Measurements from ENCODE around the gene RAPSN.

RAPSN gene

DNA sequence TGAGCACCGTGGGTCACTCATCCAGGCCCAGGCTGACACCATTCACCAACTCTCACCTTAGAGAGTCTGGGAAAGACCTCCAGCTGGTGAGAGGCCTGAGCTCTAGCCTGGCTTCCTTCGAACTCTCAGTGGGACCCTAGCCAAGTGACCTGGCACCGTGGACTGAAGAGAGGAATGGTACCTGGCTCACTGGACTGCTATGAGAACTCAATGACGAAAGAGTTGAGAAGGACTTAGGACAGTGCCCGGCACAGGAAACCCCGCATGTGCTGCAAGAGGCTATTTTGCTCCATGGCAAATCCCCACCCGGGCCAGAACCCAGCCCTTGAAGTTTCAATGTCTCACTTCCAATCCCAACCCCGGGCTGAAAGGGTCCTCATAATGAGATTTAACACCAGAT, 605 bp upstream of the RAPSN start:
- Histone ChIP-seq H3K9me3 (replicated peaks in 1 of 2; ENCODE audit: control insufficient read depth in 2 of 2, insufficient read depth in 1 of 2, low read depth in 1 of 2, low read length in 2 of 2) (no peaks in the 10 kb centered on the region), H2BK12ac (ENCODE audit: low read length) (no peak overlapping the region), H2BK5ac (ENCODE audit: low read length) (peak overlapping the region; percentile 11), H3K79me1 (ENCODE audit: low read depth, low read length) (no peaks in the 10 kb centered on the region), H3K4ac (ENCODE audit: low read length) (no peak overlapping the region), H4K91ac (ENCODE audit: low read depth, low read length, poor library complexity) (no peak overlapping the region), H2BK120ac (ENCODE audit: low read depth, low read length) (no peak overlapping the region), H4K8ac (ENCODE audit: low read depth, low read length) (no peak overlapping the region), H3K27me3 (ENCODE audit: control insufficient read depth in 3 of 3, insufficient read depth in 3 of 3, low read depth in 1 of 3, low read length in 3 of 3) (no peaks in the 10 kb centered on the region), H2BK15ac (ENCODE audit: low read length) (no peak overlapping the region), H3K23ac (ENCODE audit: low read depth, low read length, poor library complexity) (no peak overlapping the region), H2AFZ (ENCODE audit: low read length) (no peak overlapping the region), H3K4me3 (ENCODE audit: low read length in 2 of 2) (no peak overlapping the region), H2AK5ac (ENCODE audit: low read depth, low read length) (no peak overlapping the region), H3K9ac (ENCODE audit: low read depth, low read length, poor library complexity) (no peak overlapping the region), H3K14ac (ENCODE audit: low read length) (no peak overlapping the region), H3K4me1 (ENCODE audit: control insufficient read depth in 2 of 2, insufficient read depth in 1 of 2, low read depth in 1 of 2, low read length in 2 of 2) (no peaks in the 10 kb centered on the region), H3K27ac (replicated peaks; ENCODE audit: low read length) (no peak overlapping the region), H3K18ac (ENCODE audit: low read length) (no peak overlapping the region), H3K36me3 (replicated peaks in 1 of 2; ENCODE audit: control insufficient read depth in 2 of 2, insufficient read depth in 2 of 2, low read length in 2 of 2) (no peaks in the 10 kb centered on the region), H3K4me2 (ENCODE audit: insufficient read depth, low read length, poor library complexity, severe bottlenecking) (no peak overlapping the region)
- WGBS, 2 donors (ENCODE audit: extremely low coverage in 2 of 2, insufficient read length in 2 of 2, insufficient replicate concordance in 1 of 2): no CpG with 5 or more reads among the region's 8 CpGs
- DNase-seq (ENCODE audit: low spot score): no peak

DNA sequence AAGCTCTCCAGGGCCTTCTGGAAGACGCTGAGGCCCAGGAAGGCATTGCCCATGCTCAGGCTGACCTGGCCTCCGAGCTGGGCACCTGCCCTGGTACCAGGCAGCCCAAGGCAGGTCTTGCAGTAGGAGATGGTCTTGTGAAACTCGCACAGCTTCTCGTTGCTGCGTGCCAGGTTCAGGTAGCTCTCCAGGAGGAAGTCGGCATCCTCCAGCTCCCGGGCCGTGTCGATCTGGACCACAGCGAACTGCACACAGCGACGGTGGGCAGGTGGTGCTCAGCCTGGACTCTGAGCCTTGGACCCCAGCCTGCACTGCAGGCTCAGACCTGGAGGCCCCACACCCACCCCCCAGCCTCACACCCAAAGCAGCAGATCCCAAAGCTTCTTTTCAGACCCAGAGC, 1.0 kb downstream of the RAPSN start:
- no peaks in the 10 kb centered on the region for H3K36me3 ChIP-seq (replicated peaks in 1 of 2; ENCODE audit: control insufficient read depth in 2 of 2, insufficient read depth in 2 of 2, low read length in 2 of 2)
- no CpG with 5 or more reads among the region's 12 CpGs for WGBS, 2 donors (ENCODE audit: extremely low coverage in 2 of 2, insufficient read length in 2 of 2, insufficient replicate concordance in 1 of 2)
- no peak overlapping the region for H4K91ac ChIP-seq (ENCODE audit: low read depth, low read length, poor library complexity)
- H4K8ac ChIP-seq (ENCODE audit: low read depth, low read length): no peak overlapping the region
- H3K4me3 ChIP-seq (ENCODE audit: low read length in 2 of 2): no peak overlapping the region
- peak overlapping the region; percentile 55 for H3K23ac ChIP-seq (ENCODE audit: low read depth, low read length, poor library complexity)
- no peak overlapping the region for H2BK120ac ChIP-seq (ENCODE audit: low read depth, low read length)
- no peaks in the 10 kb centered on the region for H3K79me1 ChIP-seq (ENCODE audit: low read depth, low read length)
- H3K4me2 ChIP-seq (ENCODE audit: insufficient read depth, low read length, poor library complexity, severe bottlenecking): no peak overlapping the region
- no peaks in the 10 kb centered on the region for H3K4me1 ChIP-seq (ENCODE audit: control insufficient read depth in 2 of 2, insufficient read depth in 1 of 2, low read depth in 1 of 2, low read length in 2 of 2)
- H2AK5ac ChIP-seq (ENCODE audit: low read depth, low read length): peak overlapping the region; percentile 89
- H3K9ac ChIP-seq (ENCODE audit: low read depth, low read length, poor library complexity): peak overlapping the region; percentile 21
- H3K18ac ChIP-seq (ENCODE audit: low read length): peak overlapping the region; percentile 57
- no peak overlapping the region for H2BK12ac ChIP-seq (ENCODE audit: low read length)
- peaks cover 0 to 1% (median 0%) of the 10 kb centered on the region in 3 experiments for H3K27me3 ChIP-seq (ENCODE audit: control insufficient read depth in 3 of 3, insufficient read depth in 3 of 3, low read depth in 1 of 3, low read length in 3 of 3)
- peak overlapping the region; percentile 17 for H2BK15ac ChIP-seq (ENCODE audit: low read length)
- no peak overlapping the region for H3K27ac ChIP-seq (replicated peaks; ENCODE audit: low read length)
- DNase-seq (ENCODE audit: low spot score): no peak
- H3K9me3 ChIP-seq (replicated peaks in 1 of 2; ENCODE audit: control insufficient read depth in 2 of 2, insufficient read depth in 1 of 2, low read depth in 1 of 2, low read length in 2 of 2): no peaks in the 10 kb centered on the region
- peak overlapping the region; percentile 9 for H3K14ac ChIP-seq (ENCODE audit: low read length)
- peak overlapping the region; percentile 11 for H2BK5ac ChIP-seq (ENCODE audit: low read length)
- no peak overlapping the region for H2AFZ ChIP-seq (ENCODE audit: low read length)
- peak overlapping the region; percentile 26 for H3K4ac ChIP-seq (ENCODE audit: low read length)

DNA sequence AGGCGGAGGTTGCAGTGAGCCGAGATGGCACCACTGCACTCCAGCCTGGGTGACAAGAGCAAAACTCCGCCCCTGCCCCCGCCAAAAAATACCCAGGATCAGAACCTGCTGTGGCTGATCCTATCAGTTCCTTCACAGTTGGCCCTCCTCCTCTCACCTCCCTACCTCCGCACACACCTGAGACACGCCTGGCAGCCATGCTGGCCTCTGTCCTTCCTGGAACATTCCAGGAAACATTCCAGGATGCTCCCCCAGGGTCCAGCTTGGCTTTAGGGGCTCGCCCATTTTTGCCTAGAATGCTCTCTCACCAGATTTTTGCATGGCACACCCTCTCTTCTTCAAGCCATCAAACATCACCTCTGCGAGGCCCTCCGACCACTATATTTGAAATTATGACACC, 2.1 kb downstream of the RAPSN start:
- peak overlapping the region; percentile 11 for H3K18ac ChIP-seq (ENCODE audit: low read length)
- H3K4me3 ChIP-seq (ENCODE audit: low read length in 2 of 2): no peak overlapping the region
- no peaks in the 10 kb centered on the region for H3K9me3 ChIP-seq (replicated peaks in 1 of 2; ENCODE audit: control insufficient read depth in 2 of 2, insufficient read depth in 1 of 2, low read depth in 1 of 2, low read length in 2 of 2)
- H3K4me1 ChIP-seq (ENCODE audit: control insufficient read depth in 2 of 2, insufficient read depth in 1 of 2, low read depth in 1 of 2, low read length in 2 of 2): no peaks in the 10 kb centered on the region
- peak overlapping the region; percentile 8 for H3K14ac ChIP-seq (ENCODE audit: low read length)
- H3K4me2 ChIP-seq (ENCODE audit: insufficient read depth, low read length, poor library complexity, severe bottlenecking): peak overlapping the region; percentile 18
- H3K27ac ChIP-seq (replicated peaks; ENCODE audit: low read length): no peak overlapping the region
- H3K36me3 ChIP-seq (replicated peaks in 1 of 2; ENCODE audit: control insufficient read depth in 2 of 2, insufficient read depth in 2 of 2, low read length in 2 of 2): no peaks in the 10 kb centered on the region
- no peak overlapping the region for H2AK5ac ChIP-seq (ENCODE audit: low read depth, low read length)
- H2BK120ac ChIP-seq (ENCODE audit: low read depth, low read length): no peak overlapping the region
- no peak overlapping the region for H3K23ac ChIP-seq (ENCODE audit: low read depth, low read length, poor library complexity)
- no peak overlapping the region for H4K8ac ChIP-seq (ENCODE audit: low read depth, low read length)
- no CpG with 5 or more reads among the region's 9 CpGs for WGBS, 2 donors (ENCODE audit: extremely low coverage in 2 of 2, insufficient read length in 2 of 2, insufficient replicate concordance in 1 of 2)
- H3K79me1 ChIP-seq (ENCODE audit: low read depth, low read length): no peaks in the 10 kb centered on the region
- H2AFZ ChIP-seq (ENCODE audit: low read length): no peak overlapping the region
- no peak overlapping the region for H3K9ac ChIP-seq (ENCODE audit: low read depth, low read length, poor library complexity)
- H2BK15ac ChIP-seq (ENCODE audit: low read length): no peak overlapping the region
- H4K91ac ChIP-seq (ENCODE audit: low read depth, low read length, poor library complexity): no peak overlapping the region
- H2BK12ac ChIP-seq (ENCODE audit: low read length): no peak overlapping the region
- H3K27me3 ChIP-seq (ENCODE audit: control insufficient read depth in 3 of 3, insufficient read depth in 3 of 3, low read depth in 1 of 3, low read length in 3 of 3): peaks cover 0 to 5% (median 0%) of the 10 kb centered on the region in 3 experiments
- DNase-seq (ENCODE audit: low spot score): no peak
- H3K4ac ChIP-seq (ENCODE audit: low read length): no peak overlapping the region
- H2BK5ac ChIP-seq (ENCODE audit: low read length): no peak overlapping the region

DNA sequence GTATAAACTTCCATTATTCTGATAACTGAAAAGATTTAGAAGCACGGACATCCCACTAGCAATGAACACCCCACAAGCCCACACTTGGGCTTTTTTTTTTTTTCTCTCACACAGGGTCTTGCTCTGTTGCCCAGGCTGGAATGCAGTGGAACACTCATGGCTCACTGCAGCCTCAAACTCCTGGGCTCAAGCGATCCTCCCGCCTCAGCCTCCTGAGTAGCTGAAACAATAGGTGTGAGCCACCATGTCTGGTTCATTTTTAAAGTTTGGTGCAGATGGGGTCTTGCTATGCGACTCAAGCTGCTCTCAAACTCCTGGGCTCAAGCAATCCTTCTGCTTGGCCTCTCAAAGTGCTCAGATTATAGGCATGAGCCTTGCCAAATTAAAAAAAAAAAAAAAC, 3.1 kb downstream of the RAPSN start:
- Histone ChIP-seq H3K14ac (ENCODE audit: low read length) (no peak overlapping the region), H3K36me3 (replicated peaks in 1 of 2; ENCODE audit: control insufficient read depth in 2 of 2, insufficient read depth in 2 of 2, low read length in 2 of 2) (no peaks in the 10 kb centered on the region), H4K8ac (ENCODE audit: low read depth, low read length) (no peak overlapping the region), H2BK120ac (ENCODE audit: low read depth, low read length) (no peak overlapping the region), H3K27ac (replicated peaks; ENCODE audit: low read length) (no peak overlapping the region), H3K27me3 (ENCODE audit: control insufficient read depth in 3 of 3, insufficient read depth in 3 of 3, low read depth in 1 of 3, low read length in 3 of 3) (peaks cover 0 to 5% (median 0%) of the 10 kb centered on the region in 3 experiments), H2BK5ac (ENCODE audit: low read length) (no peak overlapping the region), H3K18ac (ENCODE audit: low read length) (no peak overlapping the region), H3K4me1 (ENCODE audit: control insufficient read depth in 2 of 2, insufficient read depth in 1 of 2, low read depth in 1 of 2, low read length in 2 of 2) (no peaks in the 10 kb centered on the region), H4K91ac (ENCODE audit: low read depth, low read length, poor library complexity) (no peak overlapping the region), H3K4ac (ENCODE audit: low read length) (no peak overlapping the region), H3K79me1 (ENCODE audit: low read depth, low read length) (no peaks in the 10 kb centered on the region), H3K9ac (ENCODE audit: low read depth, low read length, poor library complexity) (no peak overlapping the region), H2AK5ac (ENCODE audit: low read depth, low read length) (no peak overlapping the region), H2BK12ac (ENCODE audit: low read length) (no peak overlapping the region), H2BK15ac (ENCODE audit: low read length) (no peak overlapping the region), H3K9me3 (replicated peaks in 1 of 2; ENCODE audit: control insufficient read depth in 2 of 2, insufficient read depth in 1 of 2, low read depth in 1 of 2, low read length in 2 of 2) (no peaks in the 10 kb centered on the region), H3K23ac (ENCODE audit: low read depth, low read length, poor library complexity) (no peak overlapping the region), H3K4me3 (ENCODE audit: low read length in 2 of 2) (no peak overlapping the region), H3K4me2 (ENCODE audit: insufficient read depth, low read length, poor library complexity, severe bottlenecking) (no peak overlapping the region), H2AFZ (ENCODE audit: low read length) (no peak overlapping the region)
- no CpG with 5 or more reads among the region's 4 CpGs for WGBS, 2 donors (ENCODE audit: extremely low coverage in 2 of 2, insufficient read length in 2 of 2, insufficient replicate concordance in 1 of 2)
- no peak for DNase-seq (ENCODE audit: low spot score)
